Urothelium cell line (cell line): ENCODE data around the gene ATAD1.

Source experiments
- DNase-seq: peaks from one replicate; pipeline ENCODE4 v3.0.0; 2011; ENCODE audit warnings: low spot score, mixed read lengths
- FAIRE-seq: peaks from 2 replicates; lab custom pipeline; 2011; peaks lifted over from hg19 to GRCh38; lab: Jason Lieb, UNC

ATAD1 gene

DNA sequence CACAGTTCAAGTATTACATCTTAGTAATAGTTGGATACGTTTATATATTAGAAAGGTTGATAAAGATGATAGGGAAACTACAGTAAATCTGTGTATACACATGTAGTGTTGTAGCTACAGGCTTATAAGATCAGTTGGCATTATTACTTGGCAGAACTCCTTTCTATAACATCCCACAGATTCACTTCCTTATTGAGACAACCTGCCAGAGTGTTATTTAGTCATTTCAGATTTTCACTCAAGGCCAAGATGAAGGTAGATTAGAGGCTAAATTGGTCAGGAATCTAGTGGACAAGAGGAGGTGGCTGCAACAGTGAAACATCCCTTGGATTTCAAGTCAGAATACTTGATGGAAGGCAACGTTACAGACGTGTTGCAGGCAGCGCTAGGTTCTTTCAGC lies 95.3 kb downstream of the ATAD1 start:
- FAIRE-seq = no peak
- DNase-seq = no peak

DNA sequence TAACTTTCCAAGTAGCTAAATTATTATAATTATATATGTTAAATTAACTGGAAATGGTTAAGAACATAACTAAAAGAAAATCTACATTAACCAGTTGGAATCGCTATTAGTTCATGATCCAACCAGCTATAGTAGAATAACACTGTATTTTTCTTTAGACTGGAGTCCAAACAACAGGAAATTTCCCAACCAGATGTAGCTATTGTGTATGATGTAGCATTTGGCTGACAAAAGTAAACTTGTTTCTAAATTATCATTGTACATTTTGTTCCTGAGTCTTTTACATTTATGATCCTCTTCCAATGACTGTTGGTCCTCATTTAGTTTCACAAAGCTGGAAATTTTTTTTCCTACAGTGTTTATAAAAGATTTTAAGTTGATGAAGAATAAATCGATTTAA lies 96.2 kb downstream of the ATAD1 start:
- DNase-seq (no peak), FAIRE-seq (no peak)

DNA sequence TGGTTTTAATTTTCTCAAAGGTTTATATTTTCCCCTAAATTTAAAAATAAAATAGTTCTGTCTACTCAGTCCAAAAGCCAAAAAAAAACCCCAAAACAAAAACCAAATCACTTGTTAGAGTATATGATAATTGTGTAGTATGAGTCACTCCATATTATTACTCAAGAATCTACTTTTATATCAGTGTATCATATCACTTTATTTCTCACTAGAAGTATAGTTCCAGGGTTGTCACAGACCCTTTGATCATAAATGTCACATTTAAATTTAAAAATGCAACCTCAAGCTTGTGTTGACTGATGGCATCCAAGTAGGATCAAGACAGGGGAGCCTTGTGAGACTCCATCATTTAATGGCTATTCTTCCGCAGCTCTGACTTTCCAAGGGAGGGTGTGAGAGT lies 97.4 kb downstream of the ATAD1 start:
- FAIRE-seq (no peak), DNase-seq (no peak)

DNA sequence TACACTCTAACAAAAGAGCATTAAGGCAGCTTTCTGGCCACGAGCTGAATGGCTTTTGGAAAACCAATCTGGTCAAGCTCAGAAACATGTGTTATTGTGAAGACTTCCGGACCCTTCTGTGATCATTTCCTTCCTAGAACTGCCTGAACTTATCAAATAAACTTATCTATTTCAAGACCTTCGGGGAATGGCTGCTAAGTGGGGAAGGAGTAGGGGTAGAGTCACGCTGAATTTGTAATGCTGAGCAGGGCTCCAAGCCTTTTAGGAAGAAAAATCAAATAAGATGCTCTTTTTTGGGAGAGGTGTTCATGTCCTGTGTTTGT lies 101.7 kb downstream of the ATAD1 start:
- FAIRE-seq (no peak), DNase-seq (no peak)

- DNase-seq (no peak), FAIRE-seq (no peak)
Observed at GRCh38 chr10:87715552-87716347, 102.3 kb downstream of the ATAD1 start.

GRCh38 chr10:87713707-87714106 lies 104.3 kb downstream of the ATAD1 start:
- DNase-seq (no peak), FAIRE-seq (no peak)

DNA sequence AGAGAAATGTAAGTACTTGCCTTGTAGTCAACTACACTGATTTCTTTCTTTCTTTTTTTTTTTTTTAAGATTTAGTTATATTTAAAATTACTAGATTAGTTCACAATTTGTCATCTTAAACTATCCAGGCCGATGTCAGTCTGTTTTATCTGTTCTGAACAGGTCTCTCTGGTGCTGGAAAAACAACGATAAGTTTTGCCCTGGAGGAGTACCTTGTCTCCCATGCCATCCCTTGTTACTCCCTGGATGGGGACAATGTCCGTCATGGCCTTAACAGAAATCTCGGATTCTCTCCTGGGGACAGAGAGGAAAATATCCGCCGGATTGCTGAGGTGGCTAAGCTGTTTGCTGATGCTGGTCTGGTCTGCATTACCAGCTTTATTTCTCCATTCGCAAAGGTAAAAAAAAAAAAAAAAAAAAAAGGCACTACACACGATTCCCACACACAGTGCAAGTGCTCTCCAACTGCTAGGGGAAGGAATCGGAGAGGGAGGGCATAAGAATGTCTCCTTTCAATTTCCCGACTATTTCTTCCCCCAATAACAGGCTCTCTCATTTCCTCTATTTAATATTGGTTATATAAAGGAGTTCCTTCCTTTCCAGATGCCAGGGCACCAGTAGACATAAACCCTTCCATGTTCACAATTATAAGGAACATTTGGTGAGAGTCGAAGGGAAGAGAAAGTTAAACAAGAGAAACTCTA lies 105.0 kb downstream of the ATAD1 start:
- FAIRE-seq (no peak), DNase-seq (no peak)

- FAIRE-seq (no peak), DNase-seq (no peak)
Observed at GRCh38 chr10:87707254-87707653, 110.8 kb downstream of the ATAD1 start.

DNA sequence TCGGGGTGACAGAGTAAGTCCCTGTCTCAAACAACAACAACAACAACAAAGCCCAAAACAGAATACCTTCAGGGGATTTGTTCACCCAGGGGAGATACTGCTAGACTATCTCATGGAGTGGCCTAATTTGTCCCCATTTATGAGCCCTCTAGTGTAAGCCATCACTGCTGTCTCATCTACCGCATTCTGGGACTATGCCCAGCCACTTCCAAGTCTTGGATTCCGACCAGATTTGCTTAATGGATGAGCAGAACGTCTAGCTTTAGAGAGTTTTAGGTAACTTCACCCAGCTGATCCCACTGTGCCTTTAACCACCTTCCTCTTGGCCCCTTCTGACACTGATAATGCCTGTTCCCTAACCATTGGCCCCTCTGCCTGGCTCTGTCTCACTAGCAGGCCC lies 111.3 kb downstream of the ATAD1 start:
- DNase-seq = no peak
- FAIRE-seq = no peak

- DNase-seq (no peak), FAIRE-seq (no peak)
Observed at GRCh38 chr10:87705339-87705738, 112.7 kb downstream of the ATAD1 start.

GRCh38 chr10:87703771-87704170 lies 114.3 kb downstream of the ATAD1 start:
- no peak for DNase-seq

GRCh38 chr10:87702973-87703294 lies 115.1 kb downstream of the ATAD1 start:
- FAIRE-seq (no peak), DNase-seq (no peak)

More at GRCh38 chr10:87703771-87704170, 114.3 kb downstream of the ATAD1 start:
- no peak for FAIRE-seq

DNA sequence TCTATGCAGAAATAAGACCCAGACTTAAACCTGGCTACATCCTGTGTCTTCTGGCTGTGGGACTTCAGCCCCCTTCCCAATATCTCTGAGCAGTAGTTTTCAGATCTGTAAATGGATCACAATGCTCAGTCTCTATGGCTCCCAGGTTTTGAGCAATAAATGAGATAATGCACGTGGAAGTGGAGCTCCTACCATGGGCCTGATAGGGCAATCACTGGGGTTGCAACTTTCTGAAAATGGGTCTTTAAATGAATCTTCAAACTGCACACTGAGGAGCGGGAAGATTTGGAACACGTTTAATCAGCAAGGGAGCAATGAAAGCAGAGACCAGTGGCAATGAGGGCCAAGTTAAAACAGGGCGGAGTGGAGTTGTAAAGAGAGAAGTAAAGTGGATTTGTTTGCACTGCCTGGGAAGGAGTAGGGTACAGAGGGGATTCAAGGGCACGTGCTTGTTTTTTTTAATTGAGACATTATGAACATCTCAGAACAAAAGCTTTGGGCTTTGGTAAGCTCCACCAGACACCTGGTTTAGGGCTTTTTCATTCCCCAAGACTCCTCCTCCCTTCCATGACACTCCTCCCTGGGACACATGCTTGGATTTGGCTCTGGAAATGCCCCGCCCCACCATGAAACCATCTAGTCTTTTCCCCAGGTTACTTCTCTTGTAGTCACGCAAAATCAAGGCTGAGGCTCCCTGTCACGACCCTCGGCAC lies 115.6 kb downstream of the ATAD1 start:
- DNase-seq = no peak
- no peak for FAIRE-seq
